GM18909 (cell line): ENCODE measurements around the gene RP2.

Experiments
- ATAC-seq: cut with Tn5 transposase; IDR thresholded peaks from one replicate; pipeline ENCODE4 v1.9.1; 2021; ENCODE audit warnings: mild to moderate bottlenecking; ENCODE audit not compliant: unreplicated experiment, poor library complexity

The RP2 gene

GRCh38 chrX:46840946-46841345 is 4.1 kb downstream of the RP2 start:
- ATAC-seq, result no peak

GRCh38 chrX:46841346-46841745 is 4.5 kb downstream of the RP2 start:
- ATAC-seq, result no peak

- ATAC-seq, result no peak
Measured at GRCh38 chrX:46844913-46845312, 8.1 kb downstream of the RP2 start.

- no peak for ATAC-seq
Measured at GRCh38 chrX:46849933-46850332, 13.1 kb downstream of the RP2 start.

GRCh38 chrX:46850771-46851170 is 13.9 kb downstream of the RP2 start:
- no peak for ATAC-seq

GRCh38 chrX:46856483-46856882 is 19.6 kb downstream of the RP2 start:
- no peak for ATAC-seq

GRCh38 chrX:46860557-46860956 is 23.7 kb downstream of the RP2 start:
- ATAC-seq, result no peak

- ATAC-seq, result no peak
Measured at GRCh38 chrX:46863072-46863471, 26.2 kb downstream of the RP2 start.

- no peak for ATAC-seq
Measured at GRCh38 chrX:46864606-46865005, 27.8 kb downstream of the RP2 start.

GRCh38 chrX:46865281-46865680 is 28.4 kb downstream of the RP2 start:
- ATAC-seq, result no peak

GRCh38 chrX:46866726-46867125 is 29.9 kb downstream of the RP2 start:
- no peak for ATAC-seq

GRCh38 chrX:46873746-46874145 is 36.9 kb downstream of the RP2 start:
- ATAC-seq, result no peak

GRCh38 chrX:46876901-46877300 is 40.1 kb downstream of the RP2 start:
- ATAC-seq, result no peak

- no peak for ATAC-seq
Measured at GRCh38 chrX:46882266-46882665, 45.4 kb downstream of the RP2 start.

- no peak for ATAC-seq
Measured at GRCh38 chrX:46884799-46885198, 48.0 kb downstream of the RP2 start.

- no peak for ATAC-seq
Measured at GRCh38 chrX:46898207-46898606, 61.4 kb downstream of the RP2 start.

GRCh38 chrX:46903458-46904242 is 66.8 kb downstream of the RP2 start:
- ATAC-seq, result peak; percentile 94

GRCh38 chrX:46904626-46905025 is 67.8 kb downstream of the RP2 start:
- no peak for ATAC-seq

- no peak for ATAC-seq
Measured at GRCh38 chrX:46910415-46910814, 73.6 kb downstream of the RP2 start.

GRCh38 chrX:46912098-46912602 is 75.3 kb downstream of the RP2 start, which contains the start of gene JADE3:
Gene JADE3 (plus strand): TSS chrX:46912421. CDS start chrX:46984895, 72,474 bp downstream.
- peak; percentile 40 for ATAC-seq

- ATAC-seq, result peak; percentile 53
Measured at GRCh38 chrX:46912603-46913491, 76.0 kb downstream of the RP2 start.
